Measurements from ENCODE around the gene APBA2.
A peak's percentile ranks its signal among the peaks of the same experiment; 100 is the strongest.

APBA2 gene

DNA sequence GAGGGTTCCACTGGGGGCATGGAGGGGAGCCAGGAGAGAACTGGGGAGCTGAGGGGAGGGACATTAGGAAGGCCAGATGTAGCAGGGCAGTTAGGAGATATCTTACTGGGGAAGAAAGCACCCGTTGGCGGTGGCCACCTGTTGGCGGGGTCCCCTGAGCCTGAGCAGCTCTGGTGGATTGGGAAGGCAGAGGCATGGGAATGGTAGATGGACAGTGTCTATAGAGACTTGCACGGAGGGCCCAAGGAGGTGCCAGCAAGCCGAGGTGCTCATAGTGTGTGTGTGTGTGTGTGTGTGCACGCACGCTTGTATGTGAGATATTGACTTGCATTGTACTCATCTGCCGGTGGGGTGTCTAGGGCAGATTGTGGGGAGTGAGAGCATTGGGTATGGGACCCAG, 179.0 kb downstream of the APBA2 start:
- DNase-seq: no peak

- DNase-seq: peak; percentile 23
Measured at GRCh38 chr15:29065571-29065970, 179.8 kb downstream of the APBA2 start.

DNA sequence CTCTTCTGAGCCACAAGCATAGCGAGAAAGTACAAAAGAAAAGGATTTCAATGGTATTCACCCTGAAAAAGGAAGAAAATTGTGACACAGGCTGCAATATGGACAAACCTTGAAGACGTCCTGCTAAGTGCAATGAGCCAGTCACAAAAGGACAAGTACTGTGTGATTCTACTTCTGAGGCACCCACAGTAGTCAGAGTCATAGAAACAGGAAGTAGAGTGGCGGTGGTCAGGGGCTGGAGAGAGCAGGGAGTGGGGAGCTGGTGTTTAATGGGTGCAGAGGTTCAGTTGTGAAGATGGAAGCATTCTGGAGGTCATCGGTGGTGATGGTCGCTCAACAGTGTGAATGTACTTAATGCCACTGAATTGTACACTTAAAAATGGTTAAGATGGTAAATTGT, 180.5 kb downstream of the APBA2 start:
- no peak for DNase-seq

- no peak for DNase-seq
Measured at GRCh38 chr15:29066838-29067237, 181.1 kb downstream of the APBA2 start.

GRCh38 chr15:29067949-29068348, 182.2 kb downstream of the APBA2 start:
- DNase-seq: no peak

- no peak for DNase-seq
Measured at GRCh38 chr15:29070471-29071231, 184.9 kb downstream of the APBA2 start.

DNA sequence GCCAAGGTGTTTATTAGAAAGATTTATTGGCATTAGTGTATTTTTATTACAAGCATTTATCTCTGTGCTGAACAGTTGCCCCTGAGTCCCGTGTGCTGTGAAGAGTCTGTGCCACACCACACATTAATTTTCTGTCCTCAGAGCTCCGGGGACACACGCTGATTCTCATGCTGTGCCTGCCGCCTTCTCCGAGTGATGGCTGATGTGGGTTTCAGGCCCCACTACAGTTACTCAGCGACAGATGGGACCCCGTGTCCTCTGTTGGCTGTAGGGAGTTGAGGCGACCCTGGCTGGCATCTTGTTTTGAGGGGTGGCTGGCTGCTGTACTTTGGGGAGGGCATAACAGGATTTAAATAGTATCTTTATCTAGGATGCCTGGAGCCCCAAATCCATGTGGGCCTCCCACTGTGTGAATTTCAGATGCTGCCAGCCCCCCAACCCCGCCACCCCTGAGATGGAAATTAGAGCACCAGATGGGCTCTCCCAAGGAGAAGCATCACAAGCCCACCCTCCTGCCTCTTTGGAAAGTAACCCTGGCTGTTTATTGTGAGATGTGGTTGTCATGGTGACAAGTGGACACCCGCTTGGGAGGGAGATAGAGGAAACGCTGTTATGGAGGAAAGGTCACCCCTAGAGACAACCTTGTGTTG, 185.6 kb downstream of the APBA2 start:
- DNase-seq: no peak

DNA sequence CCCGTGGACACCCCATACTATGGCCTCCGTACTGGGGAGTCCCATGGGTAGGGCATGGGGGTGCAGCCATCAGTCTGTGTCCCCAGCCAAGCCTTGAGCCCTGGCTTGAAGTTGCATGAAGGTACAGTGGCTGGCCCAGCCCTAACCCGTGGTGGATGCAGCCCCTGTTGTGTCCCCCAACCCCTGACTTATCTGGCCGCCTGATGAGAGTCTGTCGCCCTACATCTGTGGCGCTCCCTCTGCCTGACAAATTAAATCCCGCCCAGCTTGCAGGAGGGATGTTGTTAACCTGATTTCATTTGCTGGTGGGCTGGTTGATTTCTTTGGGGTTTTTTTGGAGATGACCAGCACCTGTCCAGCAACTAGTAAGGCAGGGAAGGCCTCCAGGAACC, 186.1 kb downstream of the APBA2 start:
- no peak for DNase-seq

GRCh38 chr15:29072444-29072843, 186.7 kb downstream of the APBA2 start:
- no peak for DNase-seq

DNA sequence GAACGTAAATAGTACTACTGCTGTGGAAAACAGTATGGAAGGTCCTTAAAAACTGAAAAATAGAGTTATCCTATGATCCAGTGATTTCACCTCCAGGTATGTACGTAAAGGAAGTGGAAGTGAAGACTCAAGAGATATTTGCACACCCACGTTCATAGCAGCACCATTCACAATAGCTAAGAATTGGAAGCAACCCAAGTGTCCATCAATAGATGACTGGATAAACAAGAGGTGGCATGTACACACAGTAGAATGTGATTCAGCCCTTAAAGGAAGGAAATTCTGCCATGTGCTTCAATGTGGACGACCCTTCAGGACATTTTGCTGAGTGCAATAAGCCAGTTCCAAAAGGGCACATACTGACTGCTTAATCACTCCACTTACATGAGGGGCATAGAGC, 188.3 kb downstream of the APBA2 start:
- DNase-seq: no peak

GRCh38 chr15:29078541-29078940, 192.8 kb downstream of the APBA2 start:
- no peak for DNase-seq

- DNase-seq: no peak
Measured at GRCh38 chr15:29079479-29079878, 193.7 kb downstream of the APBA2 start.

DNA sequence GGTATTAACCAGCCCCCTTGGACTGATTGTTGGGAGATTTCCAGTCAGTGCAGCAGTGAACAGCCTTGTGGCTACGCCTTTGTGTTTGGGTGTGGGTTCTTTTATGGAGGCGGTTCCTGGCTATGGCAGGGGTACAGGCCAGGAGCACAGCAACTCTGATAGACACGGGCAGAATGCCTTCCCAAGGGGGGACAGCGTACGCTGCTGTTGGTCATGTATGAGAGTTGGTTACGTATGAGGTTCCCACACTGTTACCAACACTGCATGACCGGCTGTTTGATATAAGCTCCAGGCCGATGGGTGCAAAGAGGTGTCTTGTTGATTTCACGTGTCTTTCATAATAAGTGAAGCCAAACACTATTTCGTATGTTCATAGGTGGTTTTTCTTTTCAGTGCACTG, 196.0 kb downstream of the APBA2 start:
- no peak for DNase-seq

- no peak for DNase-seq
Measured at GRCh38 chr15:29083161-29083560, 197.4 kb downstream of the APBA2 start.

GRCh38 chr15:29083858-29084257, 198.1 kb downstream of the APBA2 start:
- no peak for DNase-seq

GRCh38 chr15:29086001-29086400, 200.2 kb downstream of the APBA2 start:
- DNase-seq: no peak

DNA sequence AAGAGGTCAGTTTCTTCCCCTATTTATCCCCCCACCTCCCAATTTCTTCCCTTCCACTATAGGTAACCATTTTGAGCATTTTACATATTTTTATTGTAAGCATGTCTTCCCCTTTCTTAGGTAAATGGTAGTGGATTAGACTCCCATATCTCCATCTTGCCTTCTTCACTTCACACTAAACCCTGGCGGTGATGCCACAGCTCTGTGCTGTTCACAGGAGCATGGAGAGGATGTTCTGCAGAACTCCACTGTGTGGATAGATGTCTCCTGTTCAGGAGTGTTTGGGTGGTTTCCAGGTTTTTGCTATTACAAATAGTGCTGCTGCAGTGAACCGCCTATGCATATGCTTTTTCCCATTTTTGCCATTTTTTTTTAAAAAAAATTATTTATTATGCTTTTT, 201.1 kb downstream of the APBA2 start:
- no peak for DNase-seq

- DNase-seq: no peak
Measured at GRCh38 chr15:29087521-29088285, 201.9 kb downstream of the APBA2 start.

- no peak for DNase-seq
Measured at GRCh38 chr15:29088666-29089065, 202.9 kb downstream of the APBA2 start.

- peak; percentile 21 for DNase-seq
Measured at GRCh38 chr15:29089731-29090616, 204.2 kb downstream of the APBA2 start.

GRCh38 chr15:29090617-29091466, 205.1 kb downstream of the APBA2 start:
- peak; percentile 66 for DNase-seq

DNA sequence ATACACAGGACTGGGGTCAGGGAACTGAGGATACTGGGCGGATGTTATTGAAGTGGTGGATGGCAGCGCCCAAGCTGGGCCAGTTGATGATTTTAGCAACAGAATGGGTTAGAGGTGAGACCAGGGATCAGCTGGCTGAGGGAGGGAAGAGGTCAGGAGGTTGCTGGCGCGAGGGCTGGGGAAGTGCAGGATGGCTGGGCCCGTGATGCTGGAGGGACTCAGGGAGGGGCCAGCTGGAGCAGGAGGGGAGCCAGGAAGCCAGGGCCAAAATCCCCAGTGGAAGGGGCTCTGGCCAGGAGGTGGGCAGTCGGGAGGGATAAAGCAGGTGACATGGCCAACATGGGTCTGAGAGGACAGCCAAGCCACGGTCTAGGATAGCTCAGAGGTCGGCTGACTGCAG, 205.9 kb downstream of the APBA2 start:
- DNase-seq: no peak

Measured in hematopoietic multipotent progenitor cell treated with erythropoietin and hydrocortisone succinate and interleukin-3 and kit ligand, for 6 days (in vitro differentiated cells).